ENCODE measurements around the gene HOXB2.

GRCh38 chr17:48540213-48540612, 4.7 kb downstream of the HOXB2 start:
- TF ChIP-seq, protein P1, sequence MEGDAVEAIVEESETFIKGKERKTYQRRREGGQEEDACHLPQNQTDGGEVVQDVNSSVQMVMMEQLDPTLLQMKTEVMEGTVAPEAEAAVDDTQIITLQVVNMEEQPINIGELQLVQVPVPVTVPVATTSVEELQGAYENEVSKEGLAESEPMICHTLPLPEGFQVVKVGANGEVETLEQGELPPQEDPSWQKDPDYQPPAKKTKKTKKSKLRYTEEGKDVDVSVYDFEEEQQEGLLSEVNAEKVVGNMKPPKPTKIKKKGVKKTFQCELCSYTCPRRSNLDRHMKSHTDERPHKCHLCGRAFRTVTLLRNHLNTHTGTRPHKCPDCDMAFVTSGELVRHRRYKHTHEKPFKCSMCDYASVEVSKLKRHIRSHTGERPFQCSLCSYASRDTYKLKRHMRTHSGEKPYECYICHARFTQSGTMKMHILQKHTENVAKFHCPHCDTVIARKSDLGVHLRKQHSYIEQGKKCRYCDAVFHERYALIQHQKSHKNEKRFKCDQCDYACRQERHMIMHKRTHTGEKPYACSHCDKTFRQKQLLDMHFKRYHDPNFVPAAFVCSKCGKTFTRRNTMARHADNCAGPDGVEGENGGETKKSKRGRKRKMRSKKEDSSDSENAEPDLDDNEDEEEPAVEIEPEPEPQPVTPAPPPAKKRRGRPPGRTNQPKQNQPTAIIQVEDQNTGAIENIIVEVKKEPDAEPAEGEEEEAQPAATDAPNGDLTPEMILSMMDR (conservative IDR thresholded peaks at IDR 0.05), result no peak
- TF ChIP-seq EZH2 (IDR thresholded peaks at IDR 0.05; ENCODE audit: low read depth), result no peak
